H1 (cell line): ENCODE measurements around the gene TMEM54.

Experiments used
- CTCF ChIP-seq, 3 experiments: IDR thresholded peaks; 1 replicate in 2 of 3; 2 replicates in 1 of 3; pipeline versions ENCODE4 v1.5.1 to v1.6.1; 2011; ENCODE audit warnings: low read length in 3 of 3, mild to moderate bottlenecking in 3 of 3, inconsistent platforms in 2 of 3, low read depth in 1 of 3, moderate library complexity in 1 of 3; ENCODE audit not compliant: insufficient read depth in 1 of 3; ENCODE audit errors: control extremely low read depth in 1 of 3
- KDM5A ChIP-seq: fragments of 200-600 bp; IDR thresholded peaks from 2 replicates; pipeline ENCODE4 v1.7.1; 2012; ENCODE audit warnings: mild to moderate bottlenecking, low read length, inconsistent platforms, mixed read lengths
- POLR2A ChIP-seq, 2 experiments: IDR thresholded peaks; 1 replicate in 1 of 2; 2 replicates in 1 of 2; pipeline ENCODE4 v1.6.1; 2011; ENCODE audit warnings: low read depth in 2 of 2, low read length in 2 of 2, mild to moderate bottlenecking in 2 of 2; ENCODE audit errors: control extremely low read depth in 1 of 2

GRCh38 chr1:32927441-32927840 lies 26.3 kb upstream of the TMEM54 start:
- no peak for TF ChIP-seq CTCF (IDR thresholded peaks at IDR 0.05; ENCODE audit: control extremely low read depth in 1 of 3, insufficient read depth in 1 of 3, low read depth in 1 of 3, low read length in 3 of 3)
- TF ChIP-seq KDM5A = no peak
- TF ChIP-seq POLR2A (IDR thresholded peaks at IDR 0.05; ENCODE audit: control extremely low read depth in 1 of 2, low read depth in 2 of 2, low read length in 2 of 2) = no peak
